B cell (primary cell): ENCODE data around the gene CACNA2D2. TPM values are rescaled to one million over a fixed set of nuclear protein-coding genes. Genes with fewer than 3 reads are reported as not detected.

Experiments
- ATAC-seq: fragments of 200-7000 bp; cut with Tn5 transposase; one replicate; pipeline ENCODE4 v1.10.0; 2021; ENCODE audit warnings: low read depth, mild to moderate bottlenecking, moderate number of reproducible peaks, moderate library complexity
- CTCF ChIA-PET: fragments of 350-600 bp; sonication (Branson Sonifier 250); formaldehyde crosslinking; loops from one replicate; lab custom pipeline; 2021; ENCODE audit warnings: antibody characterized with exemption, inconsistent platforms; lab: Charles Lee
- POLR2A ChIA-PET: fragments of 350-600 bp; sonication (Branson Sonifier 250); formaldehyde crosslinking; loops from one replicate; lab custom pipeline; 2021; ENCODE audit warnings: antibody characterized with exemption; lab: Charles Lee
- DNase-seq: peaks from one replicate; pipeline ENCODE4 v3.0.0; 2013
- H2AFZ ChIP-seq: 2 replicates; pipeline ENCODE4 v1.6.1; 2012; ENCODE audit warnings: mild to moderate bottlenecking, low read depth, low read length; ENCODE audit not compliant: insufficient read depth, poor library complexity, severe bottlenecking
- H3K27ac ChIP-seq, 2 donors: 1 replicate in 1 of 2; 2 replicates in 1 of 2; pipeline ENCODE4 v1.5.1; 2012 to 2013; ENCODE audit warnings: low read length in 2 of 2, mild to moderate bottlenecking in 2 of 2, moderate library complexity in 1 of 2
- H3K27me3 ChIP-seq, 4 experiments: fragments of 200-600 bp in 1 of 4; sonication (generic) in 1 of 4; replicated peaks in 1 of 4; 1 replicate in 2 of 4; 2 replicates in 2 of 4; pipeline versions ENCODE4 v1.6.1 to v1.7.0; 2013 to 2016; ENCODE audit warnings: low read length in 3 of 4, mild to moderate bottlenecking in 2 of 4, mixed read lengths in 1 of 4, moderate library complexity in 1 of 4; ENCODE audit not compliant: insufficient read depth in 4 of 4, control insufficient read depth in 3 of 4; ENCODE audit errors: control extremely low read depth in 1 of 4
- H3K36me3 ChIP-seq, 2 experiments: replicated peaks in 1 of 2; 1 replicate in 1 of 2; 2 replicates in 1 of 2; pipeline versions ENCODE4 v1.6.1 to v1.7.1; 2013; ENCODE audit warnings: low read length in 1 of 2; ENCODE audit not compliant: insufficient read depth in 2 of 2, control insufficient read depth in 1 of 2; ENCODE audit errors: control extremely low read depth in 1 of 2, extremely low read depth in 1 of 2
- H3K4me1 ChIP-seq, 2 donors: fragments of 200-600 bp in 1 of 2; sonication (generic) in 1 of 2; 1 replicate in 1 of 2; 2 replicates in 1 of 2; pipeline versions ENCODE4 v1.5.1 to v1.6.1; 2013 to 2017; ENCODE audit warnings: low read length in 2 of 2; ENCODE audit not compliant: control insufficient read depth in 2 of 2, insufficient read depth in 2 of 2
- H3K4me2 ChIP-seq: replicated peaks from 2 replicates; pipeline ENCODE3; 2012; ENCODE audit warnings: mild to moderate bottlenecking, low read depth, low read length; ENCODE audit not compliant: poor library complexity, severe bottlenecking
- H3K4me3 ChIP-seq, 5 experiments: fragments of 200-600 bp in 1 of 5; sonication (generic) in 1 of 5; 1 replicate in 3 of 5; 2 replicates in 2 of 5; pipeline versions ENCODE4 v1.5.1 to v1.7.0; 2011 to 2016; ENCODE audit warnings: low read length in 4 of 5, mild to moderate bottlenecking in 4 of 5, low read depth in 2 of 5, control low read depth in 1 of 5, moderate library complexity in 1 of 5; ENCODE audit not compliant: insufficient read depth in 1 of 5; ENCODE audit errors: control extremely low read depth in 1 of 5, extremely low read depth in 1 of 5
- H3K79me2 ChIP-seq: fragments of 200-600 bp; sonication (generic); one replicate; pipeline ENCODE4 v1.6.0; 2016; ENCODE audit warnings: low read length; ENCODE audit not compliant: control insufficient read depth, insufficient read depth
- H3K9ac ChIP-seq: fragments of 200-600 bp; sonication (generic); 2 replicates; pipeline ENCODE4 v1.6.1; 2017; ENCODE audit warnings: mild to moderate bottlenecking, low read length, moderate library complexity
- H3K9me3 ChIP-seq, 3 donors: one replicate each; pipeline versions ENCODE4 v1.6.1 to v1.7.1; 2013; ENCODE audit warnings: low read length in 2 of 3; ENCODE audit not compliant: control insufficient read depth in 2 of 3, insufficient read depth in 1 of 3; ENCODE audit errors: control extremely low read depth in 1 of 3
- H4K20me1 ChIP-seq: 2 replicates; pipeline ENCODE4 v1.6.0; 2012; ENCODE audit warnings: mild to moderate bottlenecking, low read length; ENCODE audit not compliant: insufficient read depth, control insufficient read depth, poor library complexity, severe bottlenecking
- H3K27ac Mint-ChIP-seq: one replicate; pipeline ENCODE4 v1.8.0; 2021; ENCODE audit warnings: mixed read lengths
- H3K27me3 Mint-ChIP-seq: one replicate; pipeline ENCODE4 v1.8.0; 2021; ENCODE audit warnings: mixed read lengths
- H3K4me1 Mint-ChIP-seq: one replicate; pipeline ENCODE4 v1.8.0; 2021; ENCODE audit warnings: mixed read lengths
- H3K4me3 Mint-ChIP-seq: one replicate; pipeline ENCODE4 v1.8.0; 2021; ENCODE audit warnings: mixed read lengths
- H3K9me3 Mint-ChIP-seq: one replicate; pipeline ENCODE4 v1.8.0; 2022; ENCODE audit warnings: mixed read lengths; ENCODE audit not compliant: insufficient read depth
- EZH2 ChIP-seq: IDR thresholded peaks from 2 replicates; pipeline ENCODE4 v1.6.1; 2012; ENCODE audit warnings: borderline replicate concordance, low read depth, mild to moderate bottlenecking, moderate library complexity, low read length; ENCODE audit not compliant: insufficient read depth, poor library complexity, severe bottlenecking
- WGBS: methylation state at CpG from one replicate; pipeline ENCODE4 v1.1.5; 2013; ENCODE audit warnings: missing lambda C conversion rate; ENCODE audit not compliant: insufficient coverage; 5-methylcytosine and 5-hydroxymethylcytosine counted together
- intact Hi-C: fragments of 100-400 bp; cut with micrococcal nuclease; formaldehyde crosslinking; loops from one replicate; pipeline ENCODE4 v1.10.0; 2022
- polyA plus RNA-seq: library from polyadenylated mRNA; depleted of rRNA; stranded (reverse); fragments of >200 nt; gene quantifications from 2 replicates; pipeline ENCODE4 v1.2.3, GENCODE V29; 2012
- total RNA-seq, 2 donors: library from RNA; stranded (reverse); fragments of 120-200 nt in 1 of 2; gene quantifications; 1 replicate in 1 of 2; 2 replicates in 1 of 2; pipeline versions ENCODE4 v1.2.3 to v1.2.4, GENCODE V29; 2013 to 2022
- TF ChIP-seq, protein P1 (sequence below): fragments of 200-600 bp; IDR thresholded peaks from one replicate; pipeline ENCODE4 v1.8.0; 2022; ENCODE audit warnings: antibody characterized with exemption, mild to moderate bottlenecking

Gene CACNA2D2
- total and polyA plus RNA-seq, 2 donors (not counting 1 experiment from before 2014, with no cell fraction given): 0.69 to 1.2 TPM

DNA sequence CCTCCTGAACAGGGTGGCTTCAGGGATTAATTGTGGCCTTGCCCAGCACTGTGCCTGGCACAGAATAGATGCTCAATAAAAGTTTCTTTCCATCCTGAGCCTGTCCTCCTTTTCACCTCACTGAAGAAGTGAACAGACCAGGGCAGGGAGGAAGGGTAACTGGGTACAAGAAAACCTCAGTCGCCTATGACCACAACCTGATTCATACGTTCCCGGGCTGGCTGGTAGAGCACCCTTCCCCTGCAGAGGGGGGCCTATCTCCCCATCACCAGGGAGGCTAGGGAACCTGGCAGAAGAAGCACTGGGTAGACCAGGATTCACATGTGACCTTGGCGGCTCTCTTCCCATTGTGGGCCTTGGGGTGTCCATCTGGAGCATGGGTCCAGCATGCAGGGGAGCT, 27.8 kb upstream of the CACNA2D2 start:
- peaks cover 44% of the 10 kb centered on the region for H3K27me3 Mint-ChIP-seq

More for the DNA sequence above, 27.8 kb upstream of the CACNA2D2 start:
- ChIA-PET POLR2A (no interaction called here), CTCF (interaction anchor here (0.6 kb wide), 1 partner anchor 185 kb away, joined by 3 read pairs; no protein-coding TSS in a partner anchor)
- no peaks in the 10 kb centered on the region for H3K36me3 ChIP-seq
- no peak overlapping the region for H3K4me3 ChIP-seq
- H3K9ac ChIP-seq: no peak overlapping the region
- H3K4me1 Mint-ChIP-seq: no peaks in the 10 kb centered on the region
- H3K9me3 Mint-ChIP-seq: no peaks in the 10 kb centered on the region
- peaks cover 0 to 24% (median 5%) of the 10 kb centered on the region in 4 experiments for H3K27me3 ChIP-seq
- H3K27ac Mint-ChIP-seq: no peak overlapping the region
- DNase-seq (no peak), ATAC-seq (no peak)
- H3K4me2 ChIP-seq: no peak overlapping the region
- H3K4me1 ChIP-seq: no peaks in the 10 kb centered on the region
- H3K9me3 ChIP-seq: no peaks in the 10 kb centered on the region
- no peak overlapping the region for H2AFZ ChIP-seq
- no peaks in the 10 kb centered on the region for H4K20me1 ChIP-seq
- WGBS: 85% methylated on average over 4 of the region's 4 CpGs
- no peak for TF ChIP-seq EZH2
- TF ChIP-seq, protein P1, sequence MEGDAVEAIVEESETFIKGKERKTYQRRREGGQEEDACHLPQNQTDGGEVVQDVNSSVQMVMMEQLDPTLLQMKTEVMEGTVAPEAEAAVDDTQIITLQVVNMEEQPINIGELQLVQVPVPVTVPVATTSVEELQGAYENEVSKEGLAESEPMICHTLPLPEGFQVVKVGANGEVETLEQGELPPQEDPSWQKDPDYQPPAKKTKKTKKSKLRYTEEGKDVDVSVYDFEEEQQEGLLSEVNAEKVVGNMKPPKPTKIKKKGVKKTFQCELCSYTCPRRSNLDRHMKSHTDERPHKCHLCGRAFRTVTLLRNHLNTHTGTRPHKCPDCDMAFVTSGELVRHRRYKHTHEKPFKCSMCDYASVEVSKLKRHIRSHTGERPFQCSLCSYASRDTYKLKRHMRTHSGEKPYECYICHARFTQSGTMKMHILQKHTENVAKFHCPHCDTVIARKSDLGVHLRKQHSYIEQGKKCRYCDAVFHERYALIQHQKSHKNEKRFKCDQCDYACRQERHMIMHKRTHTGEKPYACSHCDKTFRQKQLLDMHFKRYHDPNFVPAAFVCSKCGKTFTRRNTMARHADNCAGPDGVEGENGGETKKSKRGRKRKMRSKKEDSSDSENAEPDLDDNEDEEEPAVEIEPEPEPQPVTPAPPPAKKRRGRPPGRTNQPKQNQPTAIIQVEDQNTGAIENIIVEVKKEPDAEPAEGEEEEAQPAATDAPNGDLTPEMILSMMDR: no peak
- no peak overlapping the region for H3K4me3 Mint-ChIP-seq
- no peaks in the 10 kb centered on the region for H3K79me2 ChIP-seq
- no peak overlapping the region for H3K27ac ChIP-seq
- intact Hi-C loops: no loop called here
